B cell (primary cell): ENCODE data around the gene KIF25. TPM values are rescaled to one million over a fixed set of nuclear protein-coding genes. Genes with fewer than 3 reads are reported as not detected.
"Not testable (repeated sequence)": the region's sequence is repeated elsewhere in the genome, so short reads cannot be mapped to it uniquely, and the experiment has no call there.

Experiments
- ATAC-seq: fragments of 200-7000 bp; cut with Tn5 transposase; one replicate; pipeline ENCODE4 v1.10.0; 2021; ENCODE audit warnings: low read depth, mild to moderate bottlenecking, moderate number of reproducible peaks, moderate library complexity
- CTCF ChIA-PET: fragments of 350-600 bp; sonication (Branson Sonifier 250); formaldehyde crosslinking; loops from one replicate; lab custom pipeline; 2021; ENCODE audit warnings: antibody characterized with exemption, inconsistent platforms; lab: Charles Lee
- POLR2A ChIA-PET: fragments of 350-600 bp; sonication (Branson Sonifier 250); formaldehyde crosslinking; loops from one replicate; lab custom pipeline; 2021; ENCODE audit warnings: antibody characterized with exemption; lab: Charles Lee
- DNase-seq: peaks from one replicate; pipeline ENCODE4 v3.0.0; 2013
- H2AFZ ChIP-seq: 2 replicates; pipeline ENCODE4 v1.6.1; 2012; ENCODE audit warnings: mild to moderate bottlenecking, low read depth, low read length; ENCODE audit not compliant: insufficient read depth, poor library complexity, severe bottlenecking
- H3K27ac ChIP-seq, 2 donors: 1 replicate in 1 of 2; 2 replicates in 1 of 2; pipeline ENCODE4 v1.5.1; 2012 to 2013; ENCODE audit warnings: low read length in 2 of 2, mild to moderate bottlenecking in 2 of 2, moderate library complexity in 1 of 2
- H3K27me3 ChIP-seq, 4 experiments: fragments of 200-600 bp in 1 of 4; sonication (generic) in 1 of 4; replicated peaks in 1 of 4; 1 replicate in 2 of 4; 2 replicates in 2 of 4; pipeline versions ENCODE4 v1.6.1 to v1.7.0; 2013 to 2016; ENCODE audit warnings: low read length in 3 of 4, mild to moderate bottlenecking in 2 of 4, mixed read lengths in 1 of 4, moderate library complexity in 1 of 4; ENCODE audit not compliant: insufficient read depth in 4 of 4, control insufficient read depth in 3 of 4; ENCODE audit errors: control extremely low read depth in 1 of 4
- H3K36me3 ChIP-seq, 2 experiments: replicated peaks in 1 of 2; 1 replicate in 1 of 2; 2 replicates in 1 of 2; pipeline versions ENCODE4 v1.6.1 to v1.7.1; 2013; ENCODE audit warnings: low read length in 1 of 2; ENCODE audit not compliant: insufficient read depth in 2 of 2, control insufficient read depth in 1 of 2; ENCODE audit errors: control extremely low read depth in 1 of 2, extremely low read depth in 1 of 2
- H3K4me1 ChIP-seq, 2 donors: fragments of 200-600 bp in 1 of 2; sonication (generic) in 1 of 2; 1 replicate in 1 of 2; 2 replicates in 1 of 2; pipeline versions ENCODE4 v1.5.1 to v1.6.1; 2013 to 2017; ENCODE audit warnings: low read length in 2 of 2; ENCODE audit not compliant: control insufficient read depth in 2 of 2, insufficient read depth in 2 of 2
- H3K4me2 ChIP-seq: replicated peaks from 2 replicates; pipeline ENCODE3; 2012; ENCODE audit warnings: mild to moderate bottlenecking, low read depth, low read length; ENCODE audit not compliant: poor library complexity, severe bottlenecking
- H3K4me3 ChIP-seq, 5 experiments: fragments of 200-600 bp in 1 of 5; sonication (generic) in 1 of 5; 1 replicate in 3 of 5; 2 replicates in 2 of 5; pipeline versions ENCODE4 v1.5.1 to v1.7.0; 2011 to 2016; ENCODE audit warnings: low read length in 4 of 5, mild to moderate bottlenecking in 4 of 5, low read depth in 2 of 5, control low read depth in 1 of 5, moderate library complexity in 1 of 5; ENCODE audit not compliant: insufficient read depth in 1 of 5; ENCODE audit errors: control extremely low read depth in 1 of 5, extremely low read depth in 1 of 5
- H3K79me2 ChIP-seq: fragments of 200-600 bp; sonication (generic); one replicate; pipeline ENCODE4 v1.6.0; 2016; ENCODE audit warnings: low read length; ENCODE audit not compliant: control insufficient read depth, insufficient read depth
- H3K9ac ChIP-seq: fragments of 200-600 bp; sonication (generic); 2 replicates; pipeline ENCODE4 v1.6.1; 2017; ENCODE audit warnings: mild to moderate bottlenecking, low read length, moderate library complexity
- H3K9me3 ChIP-seq, 3 donors: one replicate each; pipeline versions ENCODE4 v1.6.1 to v1.7.1; 2013; ENCODE audit warnings: low read length in 2 of 3; ENCODE audit not compliant: control insufficient read depth in 2 of 3, insufficient read depth in 1 of 3; ENCODE audit errors: control extremely low read depth in 1 of 3
- H4K20me1 ChIP-seq: 2 replicates; pipeline ENCODE4 v1.6.0; 2012; ENCODE audit warnings: mild to moderate bottlenecking, low read length; ENCODE audit not compliant: insufficient read depth, control insufficient read depth, poor library complexity, severe bottlenecking
- H3K27ac Mint-ChIP-seq: one replicate; pipeline ENCODE4 v1.8.0; 2021; ENCODE audit warnings: mixed read lengths
- H3K27me3 Mint-ChIP-seq: one replicate; pipeline ENCODE4 v1.8.0; 2021; ENCODE audit warnings: mixed read lengths
- H3K4me1 Mint-ChIP-seq: one replicate; pipeline ENCODE4 v1.8.0; 2021; ENCODE audit warnings: mixed read lengths
- H3K4me3 Mint-ChIP-seq: one replicate; pipeline ENCODE4 v1.8.0; 2021; ENCODE audit warnings: mixed read lengths
- H3K9me3 Mint-ChIP-seq: one replicate; pipeline ENCODE4 v1.8.0; 2022; ENCODE audit warnings: mixed read lengths; ENCODE audit not compliant: insufficient read depth
- EZH2 ChIP-seq: IDR thresholded peaks from 2 replicates; pipeline ENCODE4 v1.6.1; 2012; ENCODE audit warnings: borderline replicate concordance, low read depth, mild to moderate bottlenecking, moderate library complexity, low read length; ENCODE audit not compliant: insufficient read depth, poor library complexity, severe bottlenecking
- WGBS: methylation state at CpG from one replicate; pipeline ENCODE4 v1.1.5; 2013; ENCODE audit warnings: missing lambda C conversion rate; ENCODE audit not compliant: insufficient coverage; 5-methylcytosine and 5-hydroxymethylcytosine counted together
- intact Hi-C: fragments of 100-400 bp; cut with micrococcal nuclease; formaldehyde crosslinking; loops from one replicate; pipeline ENCODE4 v1.10.0; 2022
- polyA plus RNA-seq: library from polyadenylated mRNA; depleted of rRNA; stranded (reverse); fragments of >200 nt; gene quantifications from 2 replicates; pipeline ENCODE4 v1.2.3, GENCODE V29; 2012
- total RNA-seq, 2 donors: library from RNA; stranded (reverse); fragments of 120-200 nt in 1 of 2; gene quantifications; 1 replicate in 1 of 2; 2 replicates in 1 of 2; pipeline versions ENCODE4 v1.2.3 to v1.2.4, GENCODE V29; 2013 to 2022
- TF ChIP-seq, protein P1 (sequence below): fragments of 200-600 bp; IDR thresholded peaks from one replicate; pipeline ENCODE4 v1.8.0; 2022; ENCODE audit warnings: antibody characterized with exemption, mild to moderate bottlenecking

KIF25 gene
- total and polyA plus RNA-seq, 2 donors (not counting 1 experiment from before 2014, with no cell fraction given): not detected

GRCh38 chr6:168075787-168076202 is 78.3 kb downstream of the KIF25 start:
- Histone ChIP-seq H3K27ac (no peak overlapping the region), H3K4me3 (no peak overlapping the region), H3K79me2 (no peaks in the 10 kb centered on the region), H2AFZ (no peak overlapping the region), H3K4me1 (no peaks in the 10 kb centered on the region), H4K20me1 (no peaks in the 10 kb centered on the region), H3K27me3 (no peaks in the 10 kb centered on the region), H3K9ac (no peak overlapping the region), H3K36me3 (no peaks in the 10 kb centered on the region), H3K4me2 (no peak overlapping the region), H3K9me3 (peaks cover 0 to 46% (median 0%) of the 10 kb centered on the region in 3 donors)
- no peak overlapping the region for H3K4me3 Mint-ChIP-seq
- no peaks in the 10 kb centered on the region for H3K9me3 Mint-ChIP-seq
- H3K27ac Mint-ChIP-seq: no peak overlapping the region
- ChIA-PET CTCF (no interaction called here), POLR2A (no interaction called here)
- WGBS: 95% methylated on average over 25 of the region's 34 CpGs
- ATAC-seq: no peak
- H3K27me3 Mint-ChIP-seq: no peaks in the 10 kb centered on the region
- DNase-seq: no peak
- H3K4me1 Mint-ChIP-seq: no peaks in the 10 kb centered on the region
- intact Hi-C loops: no loop called here
- TF ChIP-seq, protein P1, sequence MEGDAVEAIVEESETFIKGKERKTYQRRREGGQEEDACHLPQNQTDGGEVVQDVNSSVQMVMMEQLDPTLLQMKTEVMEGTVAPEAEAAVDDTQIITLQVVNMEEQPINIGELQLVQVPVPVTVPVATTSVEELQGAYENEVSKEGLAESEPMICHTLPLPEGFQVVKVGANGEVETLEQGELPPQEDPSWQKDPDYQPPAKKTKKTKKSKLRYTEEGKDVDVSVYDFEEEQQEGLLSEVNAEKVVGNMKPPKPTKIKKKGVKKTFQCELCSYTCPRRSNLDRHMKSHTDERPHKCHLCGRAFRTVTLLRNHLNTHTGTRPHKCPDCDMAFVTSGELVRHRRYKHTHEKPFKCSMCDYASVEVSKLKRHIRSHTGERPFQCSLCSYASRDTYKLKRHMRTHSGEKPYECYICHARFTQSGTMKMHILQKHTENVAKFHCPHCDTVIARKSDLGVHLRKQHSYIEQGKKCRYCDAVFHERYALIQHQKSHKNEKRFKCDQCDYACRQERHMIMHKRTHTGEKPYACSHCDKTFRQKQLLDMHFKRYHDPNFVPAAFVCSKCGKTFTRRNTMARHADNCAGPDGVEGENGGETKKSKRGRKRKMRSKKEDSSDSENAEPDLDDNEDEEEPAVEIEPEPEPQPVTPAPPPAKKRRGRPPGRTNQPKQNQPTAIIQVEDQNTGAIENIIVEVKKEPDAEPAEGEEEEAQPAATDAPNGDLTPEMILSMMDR: no peak
- TF ChIP-seq EZH2: no peak

DNA sequence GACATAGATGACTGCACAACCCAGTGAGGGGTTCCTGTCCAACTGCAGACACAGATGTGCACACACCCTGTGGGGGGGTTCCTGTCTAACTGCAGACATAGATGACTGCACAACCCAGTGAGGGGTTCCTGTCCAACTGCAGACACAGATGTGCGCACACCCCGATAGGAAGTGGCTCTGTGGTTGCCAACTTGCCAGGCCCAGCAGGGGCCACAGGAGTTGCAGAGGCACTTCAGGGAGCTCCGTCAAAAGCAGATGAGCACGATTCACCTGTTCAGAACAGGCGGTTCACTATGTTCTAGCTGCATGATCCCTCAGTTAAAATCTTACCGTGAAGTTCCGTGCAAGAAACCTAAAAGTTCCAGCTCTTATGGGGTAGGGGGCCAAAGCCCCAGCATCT is 79.9 kb downstream of the KIF25 start:
- H2AFZ ChIP-seq, H3K4me3 ChIP-seq, H3K4me2 ChIP-seq, H3K27ac ChIP-seq, POLR2A ChIA-PET, intact Hi-C loops, H3K36me3 ChIP-seq, ATAC-seq, H3K4me1 Mint-ChIP-seq, H3K27me3 ChIP-seq, H4K20me1 ChIP-seq, H3K9ac ChIP-seq, DNase-seq, H3K27ac Mint-ChIP-seq, H3K27me3 Mint-ChIP-seq, CTCF ChIA-PET, H3K9me3 Mint-ChIP-seq, H3K79me2 ChIP-seq, H3K4me1 ChIP-seq, H3K4me3 Mint-ChIP-seq: not testable (repeated sequence)
- H3K9me3 ChIP-seq: peaks cover 0 to 37% (median 0%) of the 10 kb centered on the region in 3 donors
- 77% methylated on average over 7 of the region's 7 CpGs for WGBS
